GM18508 (cell line): ENCODE data around the gene RGL1.
"Not testable (repeated sequence)": the region's sequence is repeated elsewhere in the genome, so short reads cannot be mapped to it uniquely, and the experiment has no call there.

ENCODE experiments used
- ATAC-seq: cut with Tn5 transposase; IDR thresholded peaks from one replicate; pipeline ENCODE4 v1.9.1; 2021; ENCODE audit warnings: moderate number of reproducible peaks; ENCODE audit not compliant: insufficient read depth, unreplicated experiment

The RGL1 gene

GRCh38 chr1:183783767-183784637, 20.9 kb upstream of the RGL1 start:
- no peak for ATAC-seq

GRCh38 chr1:183785921-183786320, 19.0 kb upstream of the RGL1 start:
- not testable (repeated sequence) for ATAC-seq

GRCh38 chr1:183787704-183788103, 17.2 kb upstream of the RGL1 start:
- no peak for ATAC-seq

GRCh38 chr1:183791319-183791718, 13.6 kb upstream of the RGL1 start:
- no peak for ATAC-seq

GRCh38 chr1:183792300-183792699, 12.6 kb upstream of the RGL1 start:
- no peak for ATAC-seq

GRCh38 chr1:183794088-183794487, 10.8 kb upstream of the RGL1 start:
- no peak for ATAC-seq

GRCh38 chr1:183800449-183800848, 4.5 kb upstream of the RGL1 start:
- ATAC-seq = no peak

GRCh38 chr1:183801649-183802048, 3.3 kb upstream of the RGL1 start:
- ATAC-seq = no peak

GRCh38 chr1:183804387-183804786, 533 bp upstream of the RGL1 start:
- no peak for ATAC-seq

- ATAC-seq = no peak
These were observed 1.2 kb downstream of the RGL1 start for GRCh38 chr1:183806125-183806524.

GRCh38 chr1:183806675-183807074, 1.8 kb downstream of the RGL1 start:
- ATAC-seq = no peak

GRCh38 chr1:183807549-183808168, 2.7 kb downstream of the RGL1 start:
- ATAC-seq = peak; percentile 48

- ATAC-seq = no peak
These were observed 3.5 kb downstream of the RGL1 start for GRCh38 chr1:183808296-183809027.

- ATAC-seq = no peak
These were observed 5.2 kb downstream of the RGL1 start for GRCh38 chr1:183810121-183810520.

- no peak for ATAC-seq
These were observed 6.0 kb downstream of the RGL1 start for GRCh38 chr1:183810756-183811544.

- no peak for ATAC-seq
These were observed 7.2 kb downstream of the RGL1 start for GRCh38 chr1:183812128-183812527.

- ATAC-seq = no peak
These were observed 8.0 kb downstream of the RGL1 start for GRCh38 chr1:183812686-183813569.

GRCh38 chr1:183814121-183814681, 9.3 kb downstream of the RGL1 start:
- no peak for ATAC-seq

- ATAC-seq = no peak
These were observed 11.2 kb downstream of the RGL1 start for GRCh38 chr1:183816110-183816509.
